Neuronal stem cell (in vitro differentiated cells): ENCODE data around the gene MARVELD3.
"Not testable (repeated sequence)": the region's sequence is repeated elsewhere in the genome, so short reads cannot be mapped to it uniquely, and the experiment has no call there.

Source experiments
- DNase-seq: peaks from one replicate; pipeline ENCODE4 v3.0.0-alpha.2; 2013; ENCODE audit warnings: low spot score
- H2AFZ ChIP-seq: one replicate; pipeline ENCODE4 v1.6.1; 2013; ENCODE audit warnings: mild to moderate bottlenecking, low read length, inconsistent platforms
- H2AK5ac ChIP-seq: 2 replicates; pipeline ENCODE4 v1.6.1; 2013; ENCODE audit warnings: low read depth, mild to moderate bottlenecking, inconsistent platforms, low read length, moderate library complexity, mixed read lengths
- H2BK120ac ChIP-seq: 2 replicates; pipeline ENCODE4 v1.6.1; 2013; ENCODE audit warnings: low read depth, mild to moderate bottlenecking, inconsistent platforms, low read length, moderate library complexity, mixed read lengths
- H2BK12ac ChIP-seq: one replicate; pipeline ENCODE4 v1.6.1; 2013; ENCODE audit warnings: low read length, inconsistent platforms
- H2BK15ac ChIP-seq: 2 replicates; pipeline ENCODE4 v1.6.1; 2013; ENCODE audit warnings: mild to moderate bottlenecking, low read length, inconsistent platforms, mixed read lengths
- H2BK5ac ChIP-seq: one replicate; pipeline ENCODE4 v1.6.1; 2013; ENCODE audit warnings: inconsistent platforms, mild to moderate bottlenecking, low read length, moderate library complexity
- H3K14ac ChIP-seq: one replicate; pipeline ENCODE4 v1.6.1; 2013; ENCODE audit warnings: low read length, inconsistent platforms
- H3K18ac ChIP-seq: 2 replicates; pipeline ENCODE4 v1.6.1; 2013; ENCODE audit warnings: low read length, inconsistent platforms
- H3K23ac ChIP-seq: 2 replicates; pipeline ENCODE4 v1.6.1; 2013; ENCODE audit warnings: low read depth, mild to moderate bottlenecking, mixed read lengths, low read length, inconsistent platforms; ENCODE audit not compliant: poor library complexity
- H3K27ac ChIP-seq: replicated peaks from 3 replicates; pipeline ENCODE4 v1.5.1; 2013; ENCODE audit warnings: low read length, inconsistent platforms
- H3K27me3 ChIP-seq, 3 experiments: 2 replicates each; pipeline ENCODE4 v1.6.1; 2013; ENCODE audit warnings: low read length in 3 of 3, mild to moderate bottlenecking in 2 of 3, inconsistent platforms in 1 of 3, low read depth in 1 of 3, mixed read lengths in 1 of 3, moderate library complexity in 1 of 3; ENCODE audit not compliant: control insufficient read depth in 3 of 3, insufficient read depth in 3 of 3
- H3K36me3 ChIP-seq, 2 donors: replicated peaks in 1 of 2; 2 replicates each; pipeline ENCODE4 v1.6.1; 2013; ENCODE audit warnings: low read length in 2 of 2; ENCODE audit not compliant: control insufficient read depth in 2 of 2, insufficient read depth in 2 of 2
- H3K4ac ChIP-seq: 2 replicates; pipeline ENCODE4 v1.6.1; 2013; ENCODE audit warnings: inconsistent platforms, mild to moderate bottlenecking, low read length, moderate library complexity
- H3K4me1 ChIP-seq, 2 donors: 1 replicate in 1 of 2; 2 replicates in 1 of 2; pipeline ENCODE4 v1.6.1; 2013; ENCODE audit warnings: low read length in 2 of 2, low read depth in 1 of 2; ENCODE audit not compliant: control insufficient read depth in 2 of 2, insufficient read depth in 1 of 2
- H3K4me2 ChIP-seq: one replicate; pipeline ENCODE4 v1.6.1; 2013; ENCODE audit warnings: mild to moderate bottlenecking, low read length, inconsistent platforms; ENCODE audit not compliant: insufficient read depth, poor library complexity, severe bottlenecking
- H3K4me3 ChIP-seq, 2 donors: 2 replicates each; pipeline ENCODE4 v1.5.1; 2013; ENCODE audit warnings: low read length in 2 of 2, mild to moderate bottlenecking in 2 of 2, inconsistent platforms in 1 of 2, moderate library complexity in 1 of 2
- H3K79me1 ChIP-seq: one replicate; pipeline ENCODE4 v1.6.1; 2013; ENCODE audit warnings: low read depth, mild to moderate bottlenecking, inconsistent platforms, low read length, moderate library complexity
- H3K9ac ChIP-seq: one replicate; pipeline ENCODE4 v1.6.1; 2013; ENCODE audit warnings: mild to moderate bottlenecking, low read depth, low read length, inconsistent platforms; ENCODE audit not compliant: poor library complexity
- H3K9me3 ChIP-seq, 2 donors: replicated peaks in 1 of 2; 2 replicates each; pipeline versions ENCODE3 to v1.6.1; 2013; ENCODE audit warnings: low read length in 2 of 2, mild to moderate bottlenecking in 2 of 2, inconsistent platforms in 1 of 2, low read depth in 1 of 2, mixed read lengths in 1 of 2, moderate library complexity in 1 of 2; ENCODE audit not compliant: control insufficient read depth in 2 of 2, insufficient read depth in 1 of 2
- H4K8ac ChIP-seq: one replicate; pipeline ENCODE4 v1.6.1; 2013; ENCODE audit warnings: low read depth, mild to moderate bottlenecking, inconsistent platforms, low read length, moderate library complexity
- H4K91ac ChIP-seq: one replicate; pipeline ENCODE4 v1.6.1; 2013; ENCODE audit warnings: low read length, low read depth, mild to moderate bottlenecking, inconsistent platforms; ENCODE audit not compliant: poor library complexity
- WGBS, 2 donors: extraction: QIAGEN DNeasy Blood & Tissue Kit; methylation state at CpG; one replicate each; pipeline ENCODE4 v1.1.7; 2013; ENCODE audit warnings: missing lambda C conversion rate in 2 of 2, mixed read lengths in 1 of 2; ENCODE audit not compliant: insufficient read length in 2 of 2, insufficient replicate concordance in 1 of 2; ENCODE audit errors: extremely low coverage in 2 of 2; 5-methylcytosine and 5-hydroxymethylcytosine counted together

MARVELD3 gene

DNA sequence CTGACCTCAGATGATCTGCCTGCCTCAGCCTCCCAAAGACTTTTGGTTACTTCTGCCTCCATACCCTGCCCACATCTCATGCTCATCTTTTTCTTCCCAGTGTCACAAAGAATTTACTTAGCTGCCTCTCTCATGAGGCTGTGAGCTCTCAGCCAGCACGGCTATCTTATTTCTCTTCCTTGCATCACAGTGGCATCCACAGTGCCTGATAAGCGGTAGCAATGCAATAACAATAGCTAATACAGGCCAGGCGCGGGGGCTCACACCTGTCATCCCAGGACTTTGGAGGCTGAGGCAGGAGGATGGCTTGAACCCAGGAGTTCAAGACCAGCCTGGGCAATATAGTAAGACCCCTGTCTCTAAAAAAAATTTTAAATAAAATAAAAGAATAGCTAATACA lies 15.5 kb upstream of the MARVELD3 start:
- no peak overlapping the region for H3K14ac ChIP-seq
- no peak overlapping the region for H3K4me2 ChIP-seq
- no peaks in the 10 kb centered on the region for H3K36me3 ChIP-seq
- no peaks in the 10 kb centered on the region for H3K9me3 ChIP-seq
- no peak overlapping the region for H2BK120ac ChIP-seq
- H3K27me3 ChIP-seq: peaks cover 0 to 7% (median 0%) of the 10 kb centered on the region in 3 experiments
- no peak for DNase-seq
- H3K4ac ChIP-seq: no peak overlapping the region
- H3K23ac ChIP-seq: no peak overlapping the region
- H4K91ac ChIP-seq: no peak overlapping the region
- H2AK5ac ChIP-seq: no peak overlapping the region
- no peak overlapping the region for H2BK15ac ChIP-seq
- no peak overlapping the region for H3K9ac ChIP-seq
- no peak overlapping the region for H3K18ac ChIP-seq
- H4K8ac ChIP-seq: no peak overlapping the region
- H3K4me1 ChIP-seq: no peaks in the 10 kb centered on the region
- no peak overlapping the region for H3K27ac ChIP-seq
- H3K79me1 ChIP-seq: no peaks in the 10 kb centered on the region
- no CpG with 5 or more reads among the region's 4 CpGs for WGBS, 2 donors
- H2AFZ ChIP-seq: no peak overlapping the region
- H2BK5ac ChIP-seq: no peak overlapping the region
- H3K4me3 ChIP-seq: no peak overlapping the region
- H2BK12ac ChIP-seq: no peak overlapping the region

GRCh38 chr16:71610936-71611871 lies 14.8 kb upstream of the MARVELD3 start:
- no peaks in the 10 kb centered on the region for H3K79me1 ChIP-seq
- H3K27ac ChIP-seq: no peak overlapping the region
- H3K9me3 ChIP-seq: no peaks in the 10 kb centered on the region
- no peak overlapping the region for H3K18ac ChIP-seq
- peak overlapping the region; percentile 71 for H2AFZ ChIP-seq
- H4K8ac ChIP-seq: no peak overlapping the region
- WGBS, 2 donors: no CpG with 5 or more reads among the region's 19 CpGs
- H2BK120ac ChIP-seq: no peak overlapping the region
- peak; percentile 65 for DNase-seq
- no peaks in the 10 kb centered on the region for H3K4me1 ChIP-seq
- H3K27me3 ChIP-seq: peaks cover 0 to 7% (median 0%) of the 10 kb centered on the region in 3 experiments
- no peaks in the 10 kb centered on the region for H3K36me3 ChIP-seq
- no peak overlapping the region for H3K14ac ChIP-seq
- H3K4me3 ChIP-seq: no peak overlapping the region
- no peak overlapping the region for H3K4ac ChIP-seq
- no peak overlapping the region for H2AK5ac ChIP-seq
- no peak overlapping the region for H3K9ac ChIP-seq
- H2BK5ac ChIP-seq: no peak overlapping the region
- H2BK12ac ChIP-seq: no peak overlapping the region
- H3K23ac ChIP-seq: no peak overlapping the region
- H2BK15ac ChIP-seq: no peak overlapping the region
- H4K91ac ChIP-seq: no peak overlapping the region
- no peak overlapping the region for H3K4me2 ChIP-seq

DNA sequence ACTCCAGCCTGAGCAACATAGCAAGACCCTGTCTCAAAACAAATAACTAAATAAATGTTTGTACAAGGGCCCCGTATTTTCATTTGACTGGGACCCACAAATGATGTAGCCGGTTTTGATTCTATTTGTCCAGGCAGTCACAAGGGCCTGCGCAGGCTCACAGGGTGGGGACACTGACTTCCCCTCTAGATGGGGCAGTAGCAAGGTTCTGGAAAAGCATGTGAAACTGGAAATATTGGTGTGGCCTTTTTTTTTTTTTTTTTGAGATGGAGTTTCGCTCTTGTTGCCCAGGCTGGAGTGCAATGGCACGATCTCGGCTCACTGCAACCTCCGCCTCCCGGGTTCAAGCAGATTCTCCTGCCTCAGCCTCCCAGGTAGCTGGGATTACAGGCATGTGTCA lies 11.0 kb upstream of the MARVELD3 start:
- H3K4me2 ChIP-seq, H2BK12ac ChIP-seq, H4K91ac ChIP-seq, H3K18ac ChIP-seq, H3K27me3 ChIP-seq, H3K23ac ChIP-seq, H3K79me1 ChIP-seq, H3K4me1 ChIP-seq, H3K9ac ChIP-seq, H4K8ac ChIP-seq, H2AFZ ChIP-seq, H2BK120ac ChIP-seq, H3K36me3 ChIP-seq, H2BK5ac ChIP-seq, H3K27ac ChIP-seq, H3K4ac ChIP-seq, H2BK15ac ChIP-seq, H3K4me3 ChIP-seq, H3K9me3 ChIP-seq, H2AK5ac ChIP-seq, DNase-seq, H3K14ac ChIP-seq: not testable (repeated sequence)
- no CpG with 5 or more reads among the region's 8 CpGs for WGBS, 2 donors

DNA sequence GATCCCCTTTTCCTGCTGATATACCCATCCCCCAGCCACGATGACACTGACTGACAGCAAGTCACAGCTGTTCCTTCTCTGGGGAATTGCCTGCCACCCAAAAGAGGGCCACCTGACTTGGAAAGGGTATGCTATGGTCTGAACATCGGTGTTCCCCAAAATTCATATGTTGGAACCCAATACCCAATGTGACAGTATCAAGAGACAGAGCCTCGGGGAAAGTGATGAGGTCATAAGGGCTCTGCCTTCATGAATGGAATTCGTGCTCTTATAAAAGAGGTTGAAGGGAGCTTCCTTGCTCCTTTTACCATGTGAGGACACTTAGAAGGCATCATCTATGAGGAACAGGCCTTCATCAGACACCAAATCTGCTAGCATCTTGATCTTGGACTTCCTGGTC lies 7.6 kb upstream of the MARVELD3 start:
- H3K4me1 ChIP-seq: no peaks in the 10 kb centered on the region
- no peaks in the 10 kb centered on the region for H3K79me1 ChIP-seq
- H3K14ac ChIP-seq: no peak overlapping the region
- H3K4ac ChIP-seq: no peak overlapping the region
- no peak for DNase-seq
- WGBS, 2 donors: no CpG with 5 or more reads among the region's 4 CpGs
- peaks cover 0 to 9% (median 0%) of the 10 kb centered on the region in 3 experiments for H3K27me3 ChIP-seq
- H3K23ac ChIP-seq: no peak overlapping the region
- no peak overlapping the region for H4K8ac ChIP-seq
- H3K4me3 ChIP-seq: no peak overlapping the region
- no peak overlapping the region for H2AK5ac ChIP-seq
- no peak overlapping the region for H2BK120ac ChIP-seq
- no peaks in the 10 kb centered on the region for H3K9me3 ChIP-seq
- H2BK15ac ChIP-seq: no peak overlapping the region
- H4K91ac ChIP-seq: no peak overlapping the region
- H2BK5ac ChIP-seq: no peak overlapping the region
- no peak overlapping the region for H3K27ac ChIP-seq
- H3K18ac ChIP-seq: no peak overlapping the region
- H3K4me2 ChIP-seq: no peak overlapping the region
- no peak overlapping the region for H2BK12ac ChIP-seq
- H3K36me3 ChIP-seq: no peaks in the 10 kb centered on the region
- no peak overlapping the region for H2AFZ ChIP-seq
- H3K9ac ChIP-seq: no peak overlapping the region
